HEK293 (cell line): ENCODE data around the gene POLH.

ENCODE experiments used
- CTCF ChIA-PET: fragments of 350-600 bp; formaldehyde crosslinking; extraction: SDS; loops from one replicate; lab custom pipeline; 2021; ENCODE audit warnings: antibody characterized with exemption; lab: Yijun Ruan, JAX
- POLR2A ChIA-PET: fragments of 300-600 bp; formaldehyde crosslinking; extraction: SDS; loops from one replicate; lab custom pipeline; 2020; ENCODE audit warnings: antibody characterized with exemption, inconsistent platforms; lab: Yijun Ruan, JAX
- H3K27ac ChIP-seq: fragments of 200-500 bp; sonication (Bioruptor generic); 2 replicates; pipeline ENCODE4 v1.5.1; 2014; ENCODE audit warnings: low read depth, low read length, control low read depth, inconsistent platforms; ENCODE audit errors: extremely low read depth
- H3K36me3 ChIP-seq, 2 experiments: fragments of 200-500 bp in 1 of 2; sonication (Bioruptor generic) in 1 of 2; 1 replicate in 1 of 2; 2 replicates in 1 of 2; pipeline ENCODE4 v1.5.1; 2014 to 2017; ENCODE audit warnings: inconsistent platforms in 2 of 2, low read length in 2 of 2; ENCODE audit not compliant: control insufficient read depth in 2 of 2, insufficient read depth in 1 of 2
- H3K4me1 ChIP-seq: fragments of 200-500 bp; sonication (Bioruptor generic); 2 replicates; pipeline ENCODE4 v1.5.1; 2014; ENCODE audit warnings: mild to moderate bottlenecking, low read length, inconsistent platforms; ENCODE audit not compliant: control insufficient read depth, insufficient read depth
- H3K4me3 ChIP-seq: 2 replicates; pipeline ENCODE4 v1.5.1; 2011; ENCODE audit warnings: low read depth, mild to moderate bottlenecking, control low read depth, low read length, moderate library complexity
- H3K9me3 ChIP-seq: fragments of 200-500 bp; sonication (Bioruptor generic); 2 replicates; pipeline ENCODE4 v1.5.1; 2014; ENCODE audit warnings: low read depth, low read length, inconsistent platforms; ENCODE audit not compliant: control insufficient read depth, insufficient read depth
- IKZF3 ChIP-seq: fragments of 450-650 bp; IDR thresholded peaks from 2 replicates; pipeline ENCODE4 v1.5.0; 2018; ENCODE audit warnings: missing biosample characterization, mild to moderate bottlenecking, missing genetic modification characterization, moderate library complexity
- INSM2 ChIP-seq: fragments of 450-650 bp; formaldehyde crosslinking; IDR thresholded peaks from 2 replicates; pipeline ENCODE4 v1.5.1; 2016; ENCODE audit warnings: missing biosample characterization, missing genetic modification characterization
- KLF7 ChIP-seq: fragments of 450-650 bp; formaldehyde crosslinking; IDR thresholded peaks from 2 replicates; pipeline ENCODE4 v1.5.1; 2016; ENCODE audit warnings: missing biosample characterization, missing genetic modification characterization, borderline replicate concordance
- KLF9 ChIP-seq: fragments of 450-650 bp; formaldehyde crosslinking; IDR thresholded peaks from 2 replicates; pipeline ENCODE4 v1.5.1; 2016; ENCODE audit warnings: missing biosample characterization, missing genetic modification characterization, low read depth
- PBX3 ChIP-seq: sonication (generic); formaldehyde crosslinking; IDR thresholded peaks from 2 replicates; pipeline ENCODE4 v1.8.1; 2022; ENCODE audit warnings: mild to moderate bottlenecking, moderate library complexity, missing genetic modification reagents
- TCF7L2 ChIP-seq: IDR thresholded peaks from 2 replicates; pipeline ENCODE4 v1.6.1; 2011; ENCODE audit warnings: low read depth, mild to moderate bottlenecking, inconsistent platforms, low read length, moderate library complexity, borderline replicate concordance
- ZBTB49 ChIP-seq: fragments of 450-650 bp; formaldehyde crosslinking; IDR thresholded peaks from 2 replicates; pipeline ENCODE4 v1.5.1; 2016; ENCODE audit warnings: missing biosample characterization, missing genetic modification characterization, low read depth
- ZNF112 ChIP-seq: fragments of 450-650 bp; formaldehyde crosslinking; IDR thresholded peaks from 2 replicates; pipeline ENCODE4 v1.5.0; 2017; ENCODE audit warnings: missing biosample characterization, missing genetic modification characterization
- ZNF121 ChIP-seq: fragments of 450-650 bp; formaldehyde crosslinking; IDR thresholded peaks from 2 replicates; pipeline ENCODE4 v1.5.1; 2016; ENCODE audit warnings: missing biosample characterization, missing genetic modification characterization
- ZNF280D ChIP-seq: fragments of 450-650 bp; formaldehyde crosslinking; IDR thresholded peaks from 2 replicates; pipeline ENCODE4 v1.5.1; 2016; ENCODE audit warnings: missing biosample characterization, missing genetic modification characterization
- ZNF341 ChIP-seq: fragments of 450-650 bp; formaldehyde crosslinking; IDR thresholded peaks from 2 replicates; pipeline ENCODE4; 2016; ENCODE audit warnings: low read depth, missing biosample characterization, missing genetic modification characterization
- ZNF350 ChIP-seq: fragments of 450-650 bp; formaldehyde crosslinking; IDR thresholded peaks from 2 replicates; pipeline ENCODE4 v1.5.0; 2017; ENCODE audit warnings: missing biosample characterization, mild to moderate bottlenecking, missing genetic modification characterization
- ZNF37A ChIP-seq: fragments of 450-650 bp; IDR thresholded peaks from 2 replicates; pipeline ENCODE4 v1.5.1; 2018; ENCODE audit warnings: missing biosample characterization, missing genetic modification characterization
- ZNF391 ChIP-seq: fragments of 450-650 bp; formaldehyde crosslinking; IDR thresholded peaks from 2 replicates; pipeline ENCODE4 v1.5.1; 2016; ENCODE audit warnings: low read depth, missing biosample characterization, missing genetic modification characterization, borderline replicate concordance
- ZNF48 ChIP-seq: fragments of 450-650 bp; formaldehyde crosslinking; IDR thresholded peaks from 2 replicates; pipeline ENCODE4 v1.5.1; 2016; ENCODE audit warnings: missing biosample characterization, missing genetic modification characterization
- ZNF518A ChIP-seq: fragments of 450-650 bp; formaldehyde crosslinking; conservative IDR thresholded peaks from 2 replicates; pipeline ENCODE4 v1.5.1; 2016; ENCODE audit warnings: low read depth, missing biosample characterization, missing genetic modification characterization
- ZNF561 ChIP-seq: fragments of 450-650 bp; IDR thresholded peaks from 2 replicates; pipeline ENCODE4 v1.5.1; 2018; ENCODE audit warnings: missing biosample characterization, missing genetic modification characterization, borderline replicate concordance
- ZNF596 ChIP-seq: fragments of 450-650 bp; IDR thresholded peaks from 2 replicates; pipeline ENCODE4 v1.5.0; 2018; ENCODE audit warnings: missing biosample characterization, mild to moderate bottlenecking, missing genetic modification characterization, moderate library complexity
- ZNF621 ChIP-seq: fragments of 450-650 bp; formaldehyde crosslinking; IDR thresholded peaks from 2 replicates; pipeline ENCODE4 v1.5.1; 2017; ENCODE audit warnings: missing biosample characterization, missing genetic modification characterization
- ZNF677 ChIP-seq: fragments of 450-650 bp; IDR thresholded peaks from 2 replicates; pipeline ENCODE4 v1.5.0; 2018; ENCODE audit warnings: missing biosample characterization, mild to moderate bottlenecking, missing genetic modification characterization, moderate library complexity
- ZNF701 ChIP-seq: fragments of 450-650 bp; formaldehyde crosslinking; IDR thresholded peaks from 2 replicates; pipeline ENCODE4 v1.5.1; 2016; ENCODE audit warnings: missing biosample characterization, missing genetic modification characterization
- ZXDB ChIP-seq: fragments of 450-650 bp; formaldehyde crosslinking; IDR thresholded peaks from 2 replicates; pipeline ENCODE4 v1.5.1; 2016; ENCODE audit warnings: missing biosample characterization, missing genetic modification characterization

Gene POLH

GRCh38 chr6:43635387-43636307 lies 59.7 kb downstream of the POLH start, which contains the start of gene MAD2L1BP:
MAD2L1BP (plus strand) TSS chr6:43635840; CDS start chr6:43635876, 36 bp downstream.
- H3K36me3 ChIP-seq, result peaks cover 35 to 40% of the 10 kb centered on the region in 2 experiments
- H3K4me1 ChIP-seq, result peaks cover 2% of the 10 kb centered on the region; the same call in 1 of the 2 replicates
- H3K4me3 ChIP-seq, result peak within 1 kb of the TSS; percentile 91
- peak within 1 kb of the TSS; percentile 71 for H3K27ac ChIP-seq
- ChIA-PET CTCF (interaction anchor here (0.6 to 2.0 kb wide), 8 partner anchors 9 to 438 kb away, joined by 3 to 8 read pairs (median 4); partner anchors contain the start of gene RSPH9), POLR2A (interaction anchor here (0.6 to 2.8 kb wide), 16 partner anchors 8 to 445 kb away, joined by 3 to 33 read pairs (median 4); partner anchors contain the start of genes RSPH9 and VEGFA)
- no peaks in the 10 kb centered on the region for H3K9me3 ChIP-seq
- TF ChIP-seq ZNF596 (no peak), ZNF701 (no peak), ZNF37A (tag by site-specific recombination) (no peak), ZXDB (peak; percentile 81), TCF7L2 (peak; percentile 89), PBX3 (CRISPR knock-in tag) (no peak), ZNF677 (tag by site-specific recombination) (no peak), ZNF621 (no peak), ZBTB49 (no peak), ZNF48 (tag by site-specific recombination) (no peak), ZNF518A (tag by site-specific recombination) (peak; percentile 76; the same call in 1 of the 2 replicates), ZNF280D (tag by site-specific recombination) (no peak), KLF7 (tag by site-specific recombination) (peak; percentile 68; the same call in 1 of the 2 replicates), ZNF391 (tag by site-specific recombination) (0 out of 2 replicates have a peak, but pooled peaks have one; percentile 50), INSM2 (tag by site-specific recombination) (peak; percentile 72; the same call in 1 of the 2 replicates), ZNF561 (peak; percentile 73; the same call in 1 of the 2 replicates), ZNF350 (no peak), ZNF341 (peak; percentile 28; the same call in 1 of the 2 replicates), ZNF121 (no peak), ZNF112 (tag by site-specific recombination) (no peak), IKZF3 (tag by site-specific recombination) (peak; percentile 82), KLF9 (tag by site-specific recombination) (peak; percentile 49; the same call in 1 of the 2 replicates)
